H1 (cell line): ENCODE measurements around the gene ENPP5. TPM values are rescaled to one million over a fixed set of nuclear protein-coding genes. Genes with fewer than 3 reads are reported as not detected.

Source experiments
- CTCF ChIA-PET: fragments of 300-600 bp; sonication (Branson Sonifier 250); formaldehyde crosslinking; loops from one replicate; lab custom pipeline; 2021; ENCODE audit not compliant: partially characterized antibody; lab: Charles Lee
- POLR2A ChIA-PET: fragments of 300-600 bp; sonication (Branson Sonifier 250); formaldehyde crosslinking; loops from one replicate; lab custom pipeline; 2021; ENCODE audit warnings: inconsistent platforms; ENCODE audit not compliant: partially characterized antibody; lab: Charles Lee
- DNase-seq, 2 experiments: peaks; one replicate each; pipeline versions ENCODE4 v3.0.0 to v3.0.0-alpha.2; 2010 to 2022; ENCODE audit warnings: low spot score in 2 of 2, low read depth in 1 of 2, mixed read lengths in 1 of 2
- FAIRE-seq: peaks from 2 replicates; lab custom pipeline; 2011; peaks lifted over from hg19 to GRCh38; lab: Jason Lieb, UNC
- H2AFZ ChIP-seq: 2 replicates; pipeline ENCODE4 v1.8.1; 2012; ENCODE audit warnings: low read length, inconsistent platforms
- H2AK5ac ChIP-seq: 2 replicates; pipeline ENCODE4 v1.6.1; 2013; ENCODE audit warnings: low read depth, low read length
- H2BK120ac ChIP-seq: replicated peaks from 2 replicates; pipeline ENCODE3; 2013; ENCODE audit warnings: low read depth, low read length, inconsistent platforms
- H2BK12ac ChIP-seq: 2 replicates; pipeline ENCODE4 v1.6.1; 2013; ENCODE audit warnings: low read depth, low read length
- H2BK15ac ChIP-seq: 2 replicates; pipeline ENCODE4 v1.6.1; 2013; ENCODE audit warnings: low read length
- H2BK20ac ChIP-seq: 2 replicates; pipeline ENCODE4 v1.6.1; 2013; ENCODE audit warnings: low read length
- H2BK5ac ChIP-seq: 2 replicates; pipeline ENCODE4 v1.6.1; 2013; ENCODE audit warnings: low read depth, low read length
- H3K14ac ChIP-seq: 2 replicates; pipeline ENCODE4 v1.6.1; 2013; ENCODE audit warnings: inconsistent platforms; ENCODE audit not compliant: insufficient read length
- H3K18ac ChIP-seq: 2 replicates; pipeline ENCODE4 v1.6.1; 2013; ENCODE audit warnings: low read length; ENCODE audit errors: extremely low read depth
- H3K23ac ChIP-seq: 2 replicates; pipeline ENCODE4 v1.6.1; 2013; ENCODE audit warnings: inconsistent platforms; ENCODE audit not compliant: insufficient read length
- H3K23me2 ChIP-seq: 2 replicates; pipeline ENCODE4 v1.6.1; 2013; ENCODE audit warnings: low read depth, low read length
- H3K27ac ChIP-seq: 2 replicates; pipeline ENCODE4 v1.6.1; 2011; ENCODE audit warnings: low read depth, low read length, inconsistent platforms
- H3K27me3 ChIP-seq, 4 experiments: replicated peaks in 1 of 4; 1 replicate in 1 of 4; 2 replicates in 3 of 4; pipeline versions ENCODE4 v1.6.1 to v1.8.1; 2011 to 2013; ENCODE audit warnings: low read length in 3 of 4, mild to moderate bottlenecking in 3 of 4, inconsistent platforms in 2 of 4, mixed read lengths in 2 of 4, moderate library complexity in 1 of 4; ENCODE audit not compliant: control insufficient read depth in 3 of 4, insufficient read depth in 3 of 4; ENCODE audit errors: extremely low read depth in 1 of 4
- H3K36me3 ChIP-seq, 4 experiments: 2 replicates each; pipeline versions ENCODE4 v1.6.1 to v1.8.1; 2011 to 2013; ENCODE audit warnings: mild to moderate bottlenecking in 4 of 4, low read length in 3 of 4, moderate library complexity in 2 of 4, control low read depth in 1 of 4, inconsistent platforms in 1 of 4; ENCODE audit not compliant: insufficient read depth in 4 of 4, control insufficient read depth in 2 of 4
- H3K4ac ChIP-seq: replicated peaks from 2 replicates; pipeline ENCODE3; 2013; ENCODE audit warnings: low read length, low read depth, mixed read lengths, inconsistent platforms; ENCODE audit not compliant: insufficient read length
- H3K4me1 ChIP-seq, 4 experiments: replicated peaks in 1 of 4; 1 replicate in 1 of 4; 2 replicates in 3 of 4; pipeline versions ENCODE4 v1.6.1 to v1.8.1; 2011 to 2013; ENCODE audit warnings: low read length in 3 of 4, inconsistent platforms in 2 of 4, mixed read lengths in 1 of 4; ENCODE audit not compliant: insufficient read depth in 4 of 4, control insufficient read depth in 3 of 4
- H3K4me2 ChIP-seq, 2 experiments: 2 replicates each; pipeline versions ENCODE4 v1.6.1 to v1.8.1; 2011 to 2013; ENCODE audit warnings: low read depth in 2 of 2, low read length in 2 of 2, control low read depth in 1 of 2, inconsistent platforms in 1 of 2, mild to moderate bottlenecking in 1 of 2; ENCODE audit not compliant: insufficient read depth in 1 of 2
- H3K4me3 ChIP-seq, 4 experiments: fragments of 200-600, 300-600 bp in 1 of 4; sonication (generic), shearing (Covaris generic), sonication (Bioruptor Twin) in 1 of 4; 2 replicates each; pipeline versions ENCODE4 v1.5.1 to v1.8.1; 2011 to 2016; ENCODE audit warnings: low read length in 4 of 4, low read depth in 3 of 4, control low read depth in 2 of 4, inconsistent platforms in 2 of 4, mild to moderate bottlenecking in 2 of 4, mixed read lengths in 1 of 4, moderate library complexity in 1 of 4; ENCODE audit not compliant: insufficient read depth in 2 of 4; ENCODE audit errors: extremely low read depth in 1 of 4
- H3K56ac ChIP-seq: replicated peaks from 2 replicates; pipeline ENCODE3; 2013; ENCODE audit warnings: low read depth, mild to moderate bottlenecking, mixed read lengths, low read length, inconsistent platforms; ENCODE audit not compliant: insufficient read length
- H3K79me1 ChIP-seq: 2 replicates; pipeline ENCODE4 v1.6.1; 2013; ENCODE audit warnings: low read depth, low read length, control low read depth
- H3K79me2 ChIP-seq, 2 experiments: 2 replicates each; pipeline versions ENCODE4 v1.6.1 to v1.8.1; 2012 to 2013; ENCODE audit warnings: low read length in 2 of 2, mild to moderate bottlenecking in 2 of 2, inconsistent platforms in 1 of 2; ENCODE audit not compliant: insufficient read depth in 2 of 2, control insufficient read depth in 1 of 2
- H3K9ac ChIP-seq, 4 experiments: replicated peaks in 1 of 4; 1 replicate in 1 of 4; 2 replicates in 3 of 4; pipeline versions ENCODE4 v1.6.1 to v1.8.1; 2011 to 2013; ENCODE audit warnings: low read depth in 3 of 4, low read length in 3 of 4, control low read depth in 2 of 4, mild to moderate bottlenecking in 2 of 4, moderate library complexity in 2 of 4, inconsistent platforms in 1 of 4; ENCODE audit errors: extremely low read depth in 1 of 4
- H3K9me3 ChIP-seq, 2 experiments: 2 replicates each; pipeline versions ENCODE4 v1.6.1 to v1.8.1; 2012 to 2013; ENCODE audit warnings: mild to moderate bottlenecking in 2 of 2, moderate library complexity in 2 of 2, control low read depth in 1 of 2, inconsistent platforms in 1 of 2, low read depth in 1 of 2, low read length in 1 of 2, mixed read lengths in 1 of 2; ENCODE audit not compliant: insufficient read depth in 2 of 2
- H4K20me1 ChIP-seq, 2 experiments: replicated peaks in 1 of 2; 2 replicates each; pipeline versions ENCODE3 to v1.8.1; 2011 to 2013; ENCODE audit warnings: inconsistent platforms in 2 of 2, low read length in 2 of 2, mild to moderate bottlenecking in 1 of 2; ENCODE audit not compliant: insufficient read depth in 2 of 2, control insufficient read depth in 1 of 2
- H4K5ac ChIP-seq: 2 replicates; pipeline ENCODE4 v1.6.1; 2013; ENCODE audit warnings: low read length, low read depth, mixed read lengths, inconsistent platforms; ENCODE audit not compliant: insufficient read length
- H4K8ac ChIP-seq: 2 replicates; pipeline ENCODE4 v1.8.0; 2013; ENCODE audit warnings: mild to moderate bottlenecking, moderate library complexity, low read length, inconsistent platforms; ENCODE audit not compliant: insufficient read depth; ENCODE audit errors: extremely low read depth
- H4K91ac ChIP-seq: replicated peaks from 2 replicates; pipeline ENCODE3; 2013; ENCODE audit warnings: low read length, mixed read lengths, inconsistent platforms; ENCODE audit not compliant: insufficient read length
- BACH1 ChIP-seq: IDR thresholded peaks from 2 replicates; pipeline ENCODE4 v1.6.1; 2012; ENCODE audit warnings: low read length, improper control_type of control experiment
- CTBP2 ChIP-seq: IDR thresholded peaks from 2 replicates; pipeline ENCODE4 v1.7.0; 2011; ENCODE audit warnings: borderline replicate concordance, mild to moderate bottlenecking, moderate library complexity, mixed read lengths, low read length; ENCODE audit not compliant: insufficient read depth, insufficient read length
- CTCF ChIP-seq, 3 experiments: IDR thresholded peaks; 1 replicate in 2 of 3; 2 replicates in 1 of 3; pipeline versions ENCODE4 v1.5.1 to v1.6.1; 2011; ENCODE audit warnings: low read length in 3 of 3, mild to moderate bottlenecking in 3 of 3, inconsistent platforms in 2 of 3, low read depth in 1 of 3, moderate library complexity in 1 of 3; ENCODE audit not compliant: insufficient read depth in 1 of 3; ENCODE audit errors: control extremely low read depth in 1 of 3
- E2F6 ChIP-seq: IDR thresholded peaks from 2 replicates; pipeline ENCODE4 v1.6.1; 2012; ENCODE audit warnings: inconsistent platforms
- EP300 ChIP-seq, 2 experiments: IDR thresholded peaks; 1 replicate in 1 of 2; 2 replicates in 1 of 2; pipeline ENCODE4 v1.6.1; 2011 to 2012; ENCODE audit warnings: low read depth in 2 of 2, low read length in 2 of 2, mild to moderate bottlenecking in 2 of 2, borderline replicate concordance in 1 of 2, inconsistent platforms in 1 of 2, moderate library complexity in 1 of 2
- GABPA ChIP-seq: IDR thresholded peaks from 2 replicates; pipeline ENCODE4 v1.6.1; 2011; ENCODE audit warnings: mild to moderate bottlenecking, low read length, moderate library complexity, borderline replicate concordance; ENCODE audit not compliant: insufficient read depth
- JUND ChIP-seq: IDR thresholded peaks from 2 replicates; pipeline ENCODE4 v1.6.1; 2011; ENCODE audit warnings: mild to moderate bottlenecking, improper control_type of control experiment, low read length
- SP1 ChIP-seq: IDR thresholded peaks from 2 replicates; pipeline ENCODE4 v1.6.1; 2011; ENCODE audit warnings: low read depth, low read length
- TAF7 ChIP-seq: optimal IDR thresholded peaks from 2 replicates; pipeline ENCODE3; 2011; ENCODE audit warnings: low read depth, mild to moderate bottlenecking, inconsistent platforms, low read length, moderate library complexity, borderline replicate concordance
- TBP ChIP-seq: IDR thresholded peaks from 2 replicates; pipeline ENCODE4 v1.6.1; 2011; ENCODE audit warnings: low read depth, low read length, improper control_type of control experiment
- WGBS, 2 experiments: shearing (Covaris generic) in 1 of 2; methylation state at CpG; one replicate each; pipeline versions ENCODE4 v1.1.6 to v1.1.7; 2013 to 2015; ENCODE audit warnings: low lambda C conversion rate in 2 of 2, mixed read lengths in 2 of 2, inconsistent platforms in 1 of 2, low coverage in 1 of 2, missing lambda C conversion rate in 1 of 2; ENCODE audit not compliant: insufficient replicate concordance in 2 of 2, insufficient coverage in 1 of 2, insufficient read length in 1 of 2; ENCODE audit errors: extremely low coverage in 1 of 2, missing lambda C conversion rate in 1 of 2; 5-methylcytosine and 5-hydroxymethylcytosine counted together
- polyA plus RNA-seq, 7 experiments: library from polyadenylated mRNA; depleted of rRNA in 3 of 7; stranded (reverse) in 5 of 7; unstranded in 2 of 7; fragments of >200 nt in 5 of 7; fragments of 200-250 nt in 2 of 7; gene quantifications; 1 replicate in 5 of 7; 2 replicates in 1 of 7; 4 replicates in 1 of 7; pipeline versions ENCODE4 v1.2.1 to v1.2.3, GENCODE V29; 2011 to 2013; ENCODE audit warnings: missing spikeins in 2 of 7, mixed read lengths in 2 of 7
- total RNA-seq: library from RNA; stranded (reverse); fragmentation: NEBNext Ultra II Directional; extraction: Animal tissue kit (Norgen Biotek cat#: 25700); gene quantifications from 2 replicates; pipeline ENCODE4 v1.2.1, GENCODE V29; 2021

Gene ENPP5
- total and polyA plus RNA-seq, 2 of the 8 experiments (the other 6 are each of a cell fraction or from before 2014, with no cell fraction given): 5.1 to 7.6 TPM

GRCh38 chr6:46144270-46144669 is 26.5 kb downstream of the ENPP5 start:
- H2BK15ac ChIP-seq: no peak overlapping the region
- H3K9me3 ChIP-seq: no peaks in the 10 kb centered on the region
- H3K4me2 ChIP-seq: no peak overlapping the region
- H3K79me2 ChIP-seq: no peaks in the 10 kb centered on the region
- DNase-seq: no peak
- no peak overlapping the region for H3K4me3 ChIP-seq
- WGBS, 2 experiments: 71% methylated on average over 1 of the region's 1 CpG; no CpG with 5 or more reads in 1 of the 2 experiments
- H4K91ac ChIP-seq: no peak overlapping the region
- H3K9ac ChIP-seq: no peak overlapping the region
- no peak overlapping the region for H3K56ac ChIP-seq
- H3K14ac ChIP-seq: no peak overlapping the region
- FAIRE-seq: no peak
- no peaks in the 10 kb centered on the region for H3K27me3 ChIP-seq
- no peak overlapping the region for H4K5ac ChIP-seq
- H3K27ac ChIP-seq: no peak overlapping the region
- no peaks in the 10 kb centered on the region for H3K23me2 ChIP-seq
- H3K36me3 ChIP-seq: no peaks in the 10 kb centered on the region
- ChIA-PET CTCF (no interaction called here), POLR2A (no interaction called here)
- no peak overlapping the region for H2AFZ ChIP-seq
- no peaks in the 10 kb centered on the region for H4K20me1 ChIP-seq
- no peak overlapping the region for H3K4ac ChIP-seq
- peaks cover 0 to 6% (median 1%) of the 10 kb centered on the region in 4 experiments; a peak in 4 of 7 replicates for H3K4me1 ChIP-seq
- no peaks in the 10 kb centered on the region for H3K79me1 ChIP-seq
- no peak overlapping the region for H2BK12ac ChIP-seq
- H4K8ac ChIP-seq: no peak overlapping the region
- no peak overlapping the region for H2BK5ac ChIP-seq
- no peak overlapping the region for H2BK120ac ChIP-seq
- H2AK5ac ChIP-seq: no peak overlapping the region
- no peak overlapping the region for H3K18ac ChIP-seq
- no peak overlapping the region for H2BK20ac ChIP-seq
- H3K23ac ChIP-seq: no peak overlapping the region
- no peak for TF ChIP-seq CTBP2
- TF ChIP-seq BACH1: no peak
- no peak for TF ChIP-seq EP300 (IDR thresholded peaks at IDR 0.05; ENCODE audit: borderline replicate concordance in 1 of 2, low read depth in 2 of 2, low read length in 2 of 2)
- no peak for TF ChIP-seq GABPA
- no peak for TF ChIP-seq TAF7
- TF ChIP-seq CTCF (IDR thresholded peaks at IDR 0.05; ENCODE audit: control extremely low read depth in 1 of 3, insufficient read depth in 1 of 3, low read depth in 1 of 3, low read length in 3 of 3): no peak
- no peak for TF ChIP-seq TBP
- no peak for TF ChIP-seq E2F6
- no peak for TF ChIP-seq JUND
- TF ChIP-seq SP1: no peak
